CD4-positive, alpha-beta T cell (primary cell): ENCODE results near the gene FCGBP. TPM values are rescaled to one million over a fixed set of nuclear protein-coding genes. Genes with fewer than 3 reads are reported as not detected.

Experiments used
- ATAC-seq: fragments of 200-7000 bp; cut with Tn5 transposase; one replicate; pipeline ENCODE4 v1.10.0; 2022; ENCODE audit warnings: mild to moderate bottlenecking; ENCODE audit not compliant: poor library complexity
- CTCF ChIA-PET: fragments of 350-600 bp; sonication (Branson Sonifier 250); formaldehyde crosslinking; loops from one replicate; lab custom pipeline; 2021; ENCODE audit warnings: antibody characterized with exemption, inconsistent platforms; lab: Charles Lee
- POLR2A ChIA-PET: fragments of 350-600 bp; sonication (Branson Sonifier 250); formaldehyde crosslinking; loops from one replicate; lab custom pipeline; 2021; ENCODE audit warnings: antibody characterized with exemption, inconsistent platforms; lab: Charles Lee
- DNase-seq, 14 experiments: peaks; one replicate each; pipeline ENCODE4 v3.0.0-alpha.2; 2013 to 2020; ENCODE audit warnings: mixed read lengths in 2 of 14
- H3K27ac ChIP-seq, 2 donors: one replicate each; pipeline versions ENCODE4 v1.5.1 to v1.7.0; 2013; ENCODE audit warnings: low read length in 2 of 2, low read depth in 1 of 2, mild to moderate bottlenecking in 1 of 2
- H3K27me3 ChIP-seq, 2 experiments: 1 replicate in 1 of 2; 2 replicates in 1 of 2; pipeline versions ENCODE4 v1.6.1 to v1.7.0; 2013; ENCODE audit warnings: low read length in 2 of 2, control low read depth in 1 of 2, mild to moderate bottlenecking in 1 of 2, moderate library complexity in 1 of 2; ENCODE audit not compliant: insufficient read depth in 2 of 2, control insufficient read depth in 1 of 2
- H3K36me3 ChIP-seq: one replicate; pipeline ENCODE4 v1.6.1; 2013; ENCODE audit warnings: low read length, control low read depth; ENCODE audit not compliant: insufficient read depth
- H3K4me1 ChIP-seq: one replicate; pipeline ENCODE4 v1.6.1; 2013; ENCODE audit warnings: low read length, control low read depth; ENCODE audit not compliant: insufficient read depth
- H3K4me3 ChIP-seq: one replicate; pipeline ENCODE4 v1.5.1; 2013; ENCODE audit warnings: mild to moderate bottlenecking, low read length, moderate library complexity
- H3K9me3 ChIP-seq, 2 experiments: 1 replicate in 1 of 2; 2 replicates in 1 of 2; pipeline versions ENCODE4 v1.6.1 to v1.7.0; 2013; ENCODE audit warnings: low read length in 2 of 2, mild to moderate bottlenecking in 2 of 2, control low read depth in 1 of 2, moderate library complexity in 1 of 2; ENCODE audit not compliant: control insufficient read depth in 1 of 2, insufficient read depth in 1 of 2
- H3K27ac Mint-ChIP-seq: one replicate; pipeline ENCODE4 v1.8.0; 2020; ENCODE audit warnings: mixed read lengths
- H3K27me3 Mint-ChIP-seq: one replicate; pipeline ENCODE4 v1.8.0; 2021; ENCODE audit warnings: mixed read lengths
- H3K36me3 Mint-ChIP-seq: one replicate; pipeline ENCODE4 v1.8.0; 2021; ENCODE audit warnings: low read depth, mixed read lengths
- H3K4me1 Mint-ChIP-seq: one replicate; pipeline ENCODE4 v1.8.0; 2021; ENCODE audit warnings: low read depth, mixed read lengths
- H3K4me3 Mint-ChIP-seq: one replicate; pipeline ENCODE4 v1.8.0; 2020; ENCODE audit warnings: mild to moderate bottlenecking, mixed read lengths
- H3K9me3 Mint-ChIP-seq: one replicate; pipeline ENCODE4 v1.8.0; 2020; ENCODE audit warnings: mixed read lengths
- intact Hi-C, 2 experiments: fragments of 100-400 bp; cut with DNase I in 1 of 2; cut with micrococcal nuclease in 1 of 2; formaldehyde crosslinking; loops; one replicate each; pipeline versions ENCODE4 v1.15.1 to v1.9.0; 2023 to 2025; cut with DNase I, micrococcal nuclease
- total RNA-seq, 174 experiments: library from RNA in 2 of 174; stranded (reverse) in 2 of 174; gene quantifications; one replicate each; pipeline ENCODE4 v1.2.3 and lab custom pipeline; 2021 to 2026
- TF ChIP-seq, protein P1 (sequence below): fragments of 200-600 bp; IDR thresholded peaks from one replicate; pipeline ENCODE4 v1.8.0; 2022; ENCODE audit warnings: antibody characterized with exemption, mild to moderate bottlenecking

Gene FCGBP
- total RNA-seq, 2 experiments from 2014 or later: 16.3 to 19.1 TPM

GRCh38 chr19:39970425-39970674 is 35.9 kb upstream of the FCGBP start:
- Mint-ChIP-seq H3K4me1 (peaks cover 58% of the 10 kb centered on the region), H3K4me3 (peak overlapping the region; percentile 98), H3K27me3 (no peaks in the 10 kb centered on the region), H3K9me3 (no peaks in the 10 kb centered on the region), H3K36me3 (peaks cover 40% of the 10 kb centered on the region), H3K27ac (peak overlapping the region; percentile 97)
- POLR2A ChIA-PET: interaction anchor here (0.5 to 4.4 kb wide), 33 partner anchors 9 to 535 kb away, joined by 3 to 172 read pairs (median 6); partner anchors contain the start of genes DYRK1B, FBL, RPS16 and ZNF546
- DNase-seq (no peak), ATAC-seq (peak; percentile 24)
- Histone ChIP-seq H3K27me3 (no peaks in the 10 kb centered on the region), H3K4me1 (peaks cover 51% of the 10 kb centered on the region), H3K4me3 (peak overlapping the region; percentile 77), H3K27ac (peak overlapping the region; percentile 87 to 91), H3K9me3 (no peaks in the 10 kb centered on the region), H3K36me3 (peaks cover 33% of the 10 kb centered on the region)
- CTCF ChIA-PET: interaction anchor here (0.6 to 2.4 kb wide), 33 partner anchors 9 to 1712 kb away, joined by 3 to 19 read pairs (median 6); partner anchors contain the start of genes DYRK1B, ZNF546, ZNF780A and ZNF780B
- TF ChIP-seq, protein P1, sequence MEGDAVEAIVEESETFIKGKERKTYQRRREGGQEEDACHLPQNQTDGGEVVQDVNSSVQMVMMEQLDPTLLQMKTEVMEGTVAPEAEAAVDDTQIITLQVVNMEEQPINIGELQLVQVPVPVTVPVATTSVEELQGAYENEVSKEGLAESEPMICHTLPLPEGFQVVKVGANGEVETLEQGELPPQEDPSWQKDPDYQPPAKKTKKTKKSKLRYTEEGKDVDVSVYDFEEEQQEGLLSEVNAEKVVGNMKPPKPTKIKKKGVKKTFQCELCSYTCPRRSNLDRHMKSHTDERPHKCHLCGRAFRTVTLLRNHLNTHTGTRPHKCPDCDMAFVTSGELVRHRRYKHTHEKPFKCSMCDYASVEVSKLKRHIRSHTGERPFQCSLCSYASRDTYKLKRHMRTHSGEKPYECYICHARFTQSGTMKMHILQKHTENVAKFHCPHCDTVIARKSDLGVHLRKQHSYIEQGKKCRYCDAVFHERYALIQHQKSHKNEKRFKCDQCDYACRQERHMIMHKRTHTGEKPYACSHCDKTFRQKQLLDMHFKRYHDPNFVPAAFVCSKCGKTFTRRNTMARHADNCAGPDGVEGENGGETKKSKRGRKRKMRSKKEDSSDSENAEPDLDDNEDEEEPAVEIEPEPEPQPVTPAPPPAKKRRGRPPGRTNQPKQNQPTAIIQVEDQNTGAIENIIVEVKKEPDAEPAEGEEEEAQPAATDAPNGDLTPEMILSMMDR: no peak
- intact Hi-C loops: loop anchor here (1.0 to 5.0 kb wide), 5 partner anchors 29 to 173 kb away; partner anchors contain the start of gene DYRK1B (in 1 of the 2)

- Mint-ChIP-seq H3K4me3 (peak overlapping the region; percentile 98), H3K9me3 (no peaks in the 10 kb centered on the region), H3K36me3 (peaks cover 37% of the 10 kb centered on the region), H3K27me3 (no peaks in the 10 kb centered on the region), H3K4me1 (peaks cover 58% of the 10 kb centered on the region), H3K27ac (peak overlapping the region; percentile 97)
- H3K27me3 ChIP-seq: no peaks in the 10 kb centered on the region
- ATAC-seq: no peak
- TF ChIP-seq, protein P1: no peak
- CTCF ChIA-PET: interaction anchor here (0.6 to 2.4 kb wide), 32 partner anchors 8 to 1712 kb away, joined by 3 to 19 read pairs (median 6); partner anchors contain the start of genes DYRK1B, ZNF546, ZNF780A and ZNF780B
- DNase-seq: peak in 5 of 14 experiments; percentile 3 to 49 (median 33)
- POLR2A ChIA-PET: interaction anchor here (0.8 to 4.4 kb wide), 32 partner anchors 9 to 534 kb away, joined by 3 to 172 read pairs (median 6); partner anchors contain the start of genes DYRK1B, FBL, RPS16 and ZNF546
- H3K4me3 ChIP-seq: peak overlapping the region; percentile 77
- H3K9me3 ChIP-seq: no peaks in the 10 kb centered on the region
- peak overlapping the region; percentile 87 to 91 for H3K27ac ChIP-seq
- H3K4me1 ChIP-seq: peaks cover 51% of the 10 kb centered on the region
- peaks cover 28% of the 10 kb centered on the region for H3K36me3 ChIP-seq
- intact Hi-C loops: loop anchor here (1.0 to 10.0 kb wide), 8 partner anchors 29 to 1385 kb away; partner anchors contain the start of genes DYRK1B (in 1 of the 2), FCGBP (in 1 of the 2) and TGFB1 (in 1 of the 2)
These were observed 35.4 kb upstream of the FCGBP start for GRCh38 chr19:39969681-39970424.

DNA sequence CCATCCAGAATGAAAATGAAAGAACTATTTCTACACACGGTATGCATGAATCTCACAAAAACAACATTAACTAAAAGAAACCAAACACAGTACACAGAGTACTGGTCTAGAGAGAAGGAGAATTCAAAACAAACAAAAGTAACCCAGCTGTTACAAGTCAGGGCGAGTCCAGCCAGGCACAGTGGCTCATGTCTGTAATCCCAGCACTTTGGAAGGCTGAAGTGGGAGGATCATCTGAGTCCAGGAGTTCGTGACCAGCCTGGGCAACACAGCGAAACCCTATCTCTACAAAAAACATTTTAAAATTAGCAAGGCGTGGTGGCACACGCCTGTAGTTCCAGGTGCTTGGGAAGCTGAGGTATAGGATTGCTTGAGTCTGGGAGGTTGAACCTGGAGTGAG is 34.8 kb upstream of the FCGBP start:
- CTCF ChIA-PET: interaction anchor here (1.3 to 2.4 kb wide), 3 partner anchors 18 to 177 kb away, joined by 3 to 15 read pairs (median 11); no protein-coding TSS in a partner anchor
- H3K27me3 Mint-ChIP-seq: no peaks in the 10 kb centered on the region
- TF ChIP-seq, protein P1: no peak
- Histone ChIP-seq H3K4me3 (no peak overlapping the region), H3K27me3 (no peaks in the 10 kb centered on the region), H3K4me1 (peaks cover 48% of the 10 kb centered on the region), H3K9me3 (no peaks in the 10 kb centered on the region), H3K36me3 (peaks cover 23% of the 10 kb centered on the region), H3K27ac (peak overlapping the region; percentile 87 to 91)
- POLR2A ChIA-PET: interaction anchor here (1.1 to 4.4 kb wide), 13 partner anchors 8 to 135 kb away, joined by 3 to 172 read pairs (median 31); partner anchors contain the start of genes DYRK1B, ZNF546 and ZNF780A
- intact Hi-C loops: loop anchor here in 1 of 2 experiments (2.0 to 10.0 kb wide), 3 partner anchors 37 to 1386 kb away; partner anchors contain the start of genes FCGBP and TGFB1
- H3K9me3 Mint-ChIP-seq: no peaks in the 10 kb centered on the region
- H3K4me3 Mint-ChIP-seq: peak overlapping the region; percentile 98
- DNase-seq (no peak), ATAC-seq (no peak)
- peak overlapping the region; percentile 97 for H3K27ac Mint-ChIP-seq
- H3K36me3 Mint-ChIP-seq: peaks cover 31% of the 10 kb centered on the region
- H3K4me1 Mint-ChIP-seq: peaks cover 59% of the 10 kb centered on the region
